K562 (cell line): Measurements from ENCODE around the gene UBE2QL1. TPM values are rescaled to one million over a fixed set of nuclear protein-coding genes. Genes with fewer than 3 reads are reported as not detected.

Source experiments
- ATAC-seq: fragments of 200-7000 bp; cut with Tn5 transposase; 3 replicates; pipeline ENCODE4 v1.9.1; 2020; ENCODE audit warnings: moderate library complexity
- BruUV-seq: library from RNA; stranded (reverse); fragments of 400-500 nt; replicated peaks from 2 replicates; lab custom pipeline; 2021; lab: Mats Ljungman, UMichigan
- CTCF ChIA-PET: fragments of 300-600 bp; formaldehyde crosslinking; extraction: SDS; loops from one replicate; lab custom pipeline; 2021; ENCODE audit warnings: low intra/inter-chr PET ratio; lab: Yijun Ruan, JAX
- POLR2A ChIA-PET: fragments of 300-600, 350-650 bp; sonication (Branson Sonifier 250); formaldehyde crosslinking; extraction: SDS; loops from one replicate; lab custom pipeline; 2021; ENCODE audit warnings: antibody characterized with exemption, inconsistent platforms; lab: Yijun Ruan, JAX
- DNase-seq, 4 experiments: peaks; one replicate each; pipeline versions ENCODE4 v3.0.0 to v3.0.0-alpha.2; 2011 to 2018; ENCODE audit warnings: low spot score in 3 of 4, mixed read lengths in 3 of 4; ENCODE audit errors: extremely low read depth in 1 of 4
- FAIRE-seq: peaks from 2 replicates; lab custom pipeline; 2011; peaks lifted over from hg19 to GRCh38; lab: Jason Lieb, UNC
- H2AFZ ChIP-seq: 2 replicates; pipeline ENCODE4 v1.6.0; 2011; ENCODE audit warnings: low read depth, low read length, control low read depth, inconsistent platforms
- H3K27ac ChIP-seq: fragments of 200-600 bp; 3 replicates; pipeline ENCODE4 v1.8.0; 2011; ENCODE audit warnings: low read depth, mild to moderate bottlenecking, control low read depth, inconsistent platforms, low read length, moderate library complexity, mixed read lengths; ENCODE audit errors: extremely low read depth
- H3K27me3 ChIP-seq, 2 experiments: fragments of 300-600 bp in 1 of 2; 2 replicates in 1 of 2; 3 replicates in 1 of 2; pipeline versions ENCODE4 v1.6.0 to v1.8.0; 2011; ENCODE audit warnings: inconsistent platforms in 2 of 2, low read length in 2 of 2, mild to moderate bottlenecking in 1 of 2, mixed read lengths in 1 of 2, moderate library complexity in 1 of 2; ENCODE audit not compliant: control insufficient read depth in 2 of 2, insufficient read depth in 2 of 2
- H3K36me3 ChIP-seq: fragments of 300-600 bp; 3 replicates; pipeline ENCODE4 v1.8.0; 2011; ENCODE audit warnings: mild to moderate bottlenecking, low read length, inconsistent platforms; ENCODE audit not compliant: control insufficient read depth, insufficient read depth
- H3K4me1 ChIP-seq, 2 experiments: fragments of 200-600 bp in 1 of 2; replicated peaks in 1 of 2; 2 replicates in 1 of 2; 3 replicates in 1 of 2; pipeline versions ENCODE4 v1.5.1 to v1.8.0; 2011; ENCODE audit warnings: inconsistent platforms in 2 of 2, low read length in 2 of 2, mild to moderate bottlenecking in 1 of 2, mixed read lengths in 1 of 2, moderate library complexity in 1 of 2; ENCODE audit not compliant: control insufficient read depth in 2 of 2, insufficient read depth in 2 of 2
- H3K4me2 ChIP-seq: 2 replicates; pipeline ENCODE4 v1.6.1; 2011; ENCODE audit warnings: low read length, control low read depth, inconsistent platforms, mixed read lengths; ENCODE audit not compliant: insufficient read depth
- H3K4me3 ChIP-seq: fragments of 200-600 bp; sonication (generic), shearing (Covaris generic); 2 replicates; pipeline ENCODE4 v1.5.1; 2016; ENCODE audit warnings: control low read depth, inconsistent platforms
- H3K79me2 ChIP-seq: fragments of 200-600 bp; 3 replicates; pipeline ENCODE4 v1.8.0; 2011; ENCODE audit warnings: low read length, inconsistent platforms; ENCODE audit not compliant: control insufficient read depth, insufficient read depth
- H3K9ac ChIP-seq, 2 experiments: 2 replicates each; pipeline versions ENCODE4 v1.6.0 to v1.6.1; 2011; ENCODE audit warnings: low read depth in 2 of 2, low read length in 2 of 2, control low read depth in 1 of 2, inconsistent platforms in 1 of 2, mild to moderate bottlenecking in 1 of 2, mixed read lengths in 1 of 2; ENCODE audit not compliant: insufficient read depth in 1 of 2
- H3K9me1 ChIP-seq: one replicate; pipeline ENCODE4 v1.6.0; 2011; ENCODE audit warnings: inconsistent platforms, mild to moderate bottlenecking, low read length, moderate library complexity; ENCODE audit not compliant: control insufficient read depth, insufficient read depth
- H3K9me3 ChIP-seq: replicated peaks from 2 replicates; pipeline ENCODE4 v1.5.1; 2011; ENCODE audit warnings: low read depth, low read length, inconsistent platforms; ENCODE audit not compliant: control insufficient read depth, insufficient read depth
- H4K20me1 ChIP-seq: replicated peaks from 2 replicates; pipeline ENCODE4 v1.6.1; 2011; ENCODE audit warnings: low read length, inconsistent platforms, mixed read lengths; ENCODE audit not compliant: control insufficient read depth, insufficient read depth
- COPS2 ChIP-seq: fragments of 450-650 bp; conservative IDR thresholded peaks from 2 replicates; pipeline ENCODE4 v1.6.1; 2016; ENCODE audit warnings: mild to moderate bottlenecking, moderate library complexity
- KDM1A ChIP-seq, 2 experiments: fragments of 450-650 bp; IDR thresholded peaks; 2 replicates each; pipeline ENCODE4 v1.6.1; 2016; ENCODE audit warnings: mild to moderate bottlenecking in 2 of 2
- KDM4B ChIP-seq, 2 experiments: fragments of 450-650 bp in 1 of 2; sonication (generic) in 1 of 2; IDR thresholded peaks; 2 replicates each; pipeline ENCODE4 v1.6.1; 2016 to 2017; ENCODE audit warnings: borderline replicate concordance in 2 of 2, antibody characterized with exemption in 1 of 2, low read depth in 1 of 2, mild to moderate bottlenecking in 1 of 2
- MYNN ChIP-seq, 2 experiments: sonication (generic); formaldehyde crosslinking in 1 of 2; IDR thresholded peaks; 2 replicates each; pipeline versions ENCODE4 v1.5.0 to v1.6.1; 2016 to 2020; ENCODE audit warnings: antibody characterized with exemption in 1 of 2, missing genetic modification reagents in 1 of 2
- PRPF4 ChIP-seq: fragments of 200-400 bp; formaldehyde crosslinking; IDR thresholded peaks from one replicate; pipeline ENCODE4 v1.6.1; 2017; ENCODE audit warnings: low read length, low read depth, mild to moderate bottlenecking; ENCODE audit not compliant: insufficient read depth, poor library complexity, severe bottlenecking
- SP2 ChIP-seq: IDR thresholded peaks from 2 replicates; pipeline ENCODE4 v1.6.1; 2011; ENCODE audit warnings: mild to moderate bottlenecking, low read depth, low read length, moderate library complexity; ENCODE audit not compliant: poor library complexity, severe bottlenecking; ENCODE audit errors: extremely low read depth
- TBL1XR1 ChIP-seq, 2 experiments: IDR thresholded peaks; 2 replicates each; pipeline ENCODE4 v1.6.1; 2012; ENCODE audit warnings: improper control_type of control experiment in 2 of 2, low read length in 2 of 2, mild to moderate bottlenecking in 1 of 2
- TFAM ChIP-seq: fragments of 250-450 bp; sonication (Bioruptor Pico); conservative IDR thresholded peaks from 2 replicates; pipeline ENCODE4 v1.5.0; 2021; ENCODE audit warnings: mild to moderate bottlenecking, moderate library complexity
- ZNF282 ChIP-seq: sonication (generic); formaldehyde crosslinking; IDR thresholded peaks from 2 replicates; pipeline ENCODE4 v1.8.1; 2023; ENCODE audit warnings: missing genetic modification reagents
- WGBS: fragments of 100-300 bp; shearing (Covaris generic); methylation state at CpG from one replicate; pipeline ENCODE4 v1.1.6; 2016; ENCODE audit warnings: low coverage, mixed read lengths; ENCODE audit not compliant: insufficient coverage; ENCODE audit errors: missing lambda C conversion rate; 5-methylcytosine and 5-hydroxymethylcytosine counted together
- in situ Hi-C: fragments of 300-500 bp; cut with MboI; formaldehyde crosslinking; loops from 4 replicates; pipeline ENCODE4 v1.15.0; 2018; ENCODE audit warnings: inconsistent platforms, mixed read lengths
- intact Hi-C: fragments of 100-400 bp; cut with micrococcal nuclease; formaldehyde crosslinking; loops from 2 replicates; pipeline ENCODE4 v1.14.2; 2022
- polyA plus RNA-seq, 8 experiments: library from polyadenylated mRNA; depleted of rRNA in 4 of 8; stranded (reverse) in 5 of 8; unstranded in 3 of 8; fragments of >200 nt; fragmentation: Nextera tagmentation in 2 of 8; fragmentation: Illumina TruSeq in 1 of 8; extraction: Ambion mirVana in 2 of 8; extraction: Trizol in 1 of 8; gene quantifications; 2 replicates each; pipeline versions ENCODE4 v1.2.1 to v1.2.3, GENCODE V29; 2011 to 2014; ENCODE audit warnings: inconsistent platforms in 1 of 8, missing spikeins in 1 of 8
- total RNA-seq, 7 experiments: library from RNA; depleted of rRNA in 6 of 7; stranded (reverse); fragments of >200 nt in 6 of 7; fragmentation: Illumina TruSeq in 2 of 7; extraction: Trizol in 2 of 7; gene quantifications; 2 replicates each; pipeline versions ENCODE4 v1.2.1 to v1.2.3, GENCODE V29; 2011 to 2021; ENCODE audit warnings: low replicate concordance in 1 of 7
- TF ChIP-seq, protein P1 (sequence below): sonication (generic); formaldehyde crosslinking; IDR thresholded peaks from 2 replicates; pipeline ENCODE4 v1.8.0; 2023; ENCODE audit warnings: missing genetic modification reagents, mild to moderate bottlenecking, borderline replicate concordance
- TF ChIP-seq, protein P2 (sequence below): fragments of 450-650 bp; IDR thresholded peaks from 2 replicates; pipeline ENCODE4 v1.6.1; 2016; ENCODE audit warnings: mild to moderate bottlenecking
- TF ChIP-seq, protein P3 (sequence below), 2 experiments: fragments of 450-650 bp in 1 of 2; sonication (generic) in 1 of 2; formaldehyde crosslinking; conservative IDR thresholded peaks; 2 replicates each; pipeline versions ENCODE4 v1.4.0 to v1.8.1; 2020 to 2022; ENCODE audit warnings: mild to moderate bottlenecking in 1 of 2, missing genetic modification reagents in 1 of 2
- TF ChIP-seq, protein P4 (sequence below): fragments of 250-450 bp; sonication (Bioruptor Pico); IDR thresholded peaks from 2 replicates; pipeline ENCODE4 v1.6.1; 2021; ENCODE audit warnings: mild to moderate bottlenecking

UBE2QL1 gene
- total and polyA plus RNA-seq, 9 of the 15 experiments (the other 6 are each of a cell fraction or from before 2014, with no cell fraction given) = not detected

DNA sequence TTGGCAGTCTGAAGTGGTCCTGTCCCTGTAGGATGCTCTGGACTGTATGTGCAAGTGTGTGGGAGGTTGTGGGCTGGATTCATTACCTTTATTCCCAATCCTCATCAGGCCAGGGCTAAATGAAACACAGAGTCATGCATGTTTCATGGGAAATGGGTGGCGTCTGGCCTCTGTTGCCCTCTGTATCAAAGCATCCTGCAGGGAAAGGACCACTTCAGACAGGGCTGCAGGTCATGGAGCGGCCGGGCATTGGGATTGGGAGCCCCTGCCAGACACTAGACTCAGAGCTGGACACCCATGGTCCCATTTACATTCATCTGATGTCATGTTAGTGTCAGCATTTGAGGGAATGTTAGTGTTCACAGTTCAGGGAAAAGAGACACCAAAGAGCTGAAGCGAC, 53.8 kb downstream of the UBE2QL1 start:
- no peak overlapping the region for H3K27ac ChIP-seq
- H3K9me1 ChIP-seq = no peaks in the 10 kb centered on the region
- FAIRE-seq = peak; percentile 35
- no peak overlapping the region for H2AFZ ChIP-seq
- no peak overlapping the region for H3K4me2 ChIP-seq
- H4K20me1 ChIP-seq = no peaks in the 10 kb centered on the region; the same call in 1 of the 2 replicates
- intact Hi-C loops = no loop called here
- ChIA-PET CTCF (no interaction called here), POLR2A (interaction anchor here (0.7 kb wide), 1 partner anchor 1243 kb away, joined by 3 read pairs; no protein-coding TSS in a partner anchor)
- no peaks in the 10 kb centered on the region for H3K4me1 ChIP-seq
- no peak for ATAC-seq
- in situ Hi-C loops = no loop called here
- no TSS peak for BruUV-seq
- no peak overlapping the region for H3K4me3 ChIP-seq
- DNase-seq = no peak
- H3K79me2 ChIP-seq = no peaks in the 10 kb centered on the region
- WGBS = 0% methylated on average over 4 of the region's 4 CpGs
- H3K9me3 ChIP-seq = no peaks in the 10 kb centered on the region
- no peak overlapping the region for H3K9ac ChIP-seq
- peaks cover 14 to 35% of the 10 kb centered on the region in 2 experiments for H3K27me3 ChIP-seq
- no peaks in the 10 kb centered on the region for H3K36me3 ChIP-seq
- TF ChIP-seq, protein P1, sequence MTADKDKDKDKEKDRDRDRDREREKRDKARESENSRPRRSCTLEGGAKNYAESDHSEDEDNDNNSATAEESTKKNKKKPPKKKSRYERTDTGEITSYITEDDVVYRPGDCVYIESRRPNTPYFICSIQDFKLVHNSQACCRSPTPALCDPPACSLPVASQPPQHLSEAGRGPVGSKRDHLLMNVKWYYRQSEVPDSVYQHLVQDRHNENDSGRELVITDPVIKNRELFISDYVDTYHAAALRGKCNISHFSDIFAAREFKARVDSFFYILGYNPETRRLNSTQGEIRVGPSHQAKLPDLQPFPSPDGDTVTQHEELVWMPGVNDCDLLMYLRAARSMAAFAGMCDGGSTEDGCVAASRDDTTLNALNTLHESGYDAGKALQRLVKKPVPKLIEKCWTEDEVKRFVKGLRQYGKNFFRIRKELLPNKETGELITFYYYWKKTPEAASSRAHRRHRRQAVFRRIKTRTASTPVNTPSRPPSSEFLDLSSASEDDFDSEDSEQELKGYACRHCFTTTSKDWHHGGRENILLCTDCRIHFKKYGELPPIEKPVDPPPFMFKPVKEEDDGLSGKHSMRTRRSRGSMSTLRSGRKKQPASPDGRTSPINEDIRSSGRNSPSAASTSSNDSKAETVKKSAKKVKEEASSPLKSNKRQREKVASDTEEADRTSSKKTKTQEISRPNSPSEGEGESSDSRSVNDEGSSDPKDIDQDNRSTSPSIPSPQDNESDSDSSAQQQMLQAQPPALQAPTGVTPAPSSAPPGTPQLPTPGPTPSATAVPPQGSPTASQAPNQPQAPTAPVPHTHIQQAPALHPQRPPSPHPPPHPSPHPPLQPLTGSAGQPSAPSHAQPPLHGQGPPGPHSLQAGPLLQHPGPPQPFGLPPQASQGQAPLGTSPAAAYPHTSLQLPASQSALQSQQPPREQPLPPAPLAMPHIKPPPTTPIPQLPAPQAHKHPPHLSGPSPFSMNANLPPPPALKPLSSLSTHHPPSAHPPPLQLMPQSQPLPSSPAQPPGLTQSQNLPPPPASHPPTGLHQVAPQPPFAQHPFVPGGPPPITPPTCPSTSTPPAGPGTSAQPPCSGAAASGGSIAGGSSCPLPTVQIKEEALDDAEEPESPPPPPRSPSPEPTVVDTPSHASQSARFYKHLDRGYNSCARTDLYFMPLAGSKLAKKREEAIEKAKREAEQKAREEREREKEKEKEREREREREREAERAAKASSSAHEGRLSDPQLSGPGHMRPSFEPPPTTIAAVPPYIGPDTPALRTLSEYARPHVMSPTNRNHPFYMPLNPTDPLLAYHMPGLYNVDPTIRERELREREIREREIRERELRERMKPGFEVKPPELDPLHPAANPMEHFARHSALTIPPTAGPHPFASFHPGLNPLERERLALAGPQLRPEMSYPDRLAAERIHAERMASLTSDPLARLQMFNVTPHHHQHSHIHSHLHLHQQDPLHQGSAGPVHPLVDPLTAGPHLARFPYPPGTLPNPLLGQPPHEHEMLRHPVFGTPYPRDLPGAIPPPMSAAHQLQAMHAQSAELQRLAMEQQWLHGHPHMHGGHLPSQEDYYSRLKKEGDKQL (CRISPR knock-in tag) = no peak
- no peak for TF ChIP-seq TFAM (CRISPR knock-in tag)
- no peak for TF ChIP-seq ZNF282 (CRISPR knock-in tag)
- TF ChIP-seq, protein P2, sequence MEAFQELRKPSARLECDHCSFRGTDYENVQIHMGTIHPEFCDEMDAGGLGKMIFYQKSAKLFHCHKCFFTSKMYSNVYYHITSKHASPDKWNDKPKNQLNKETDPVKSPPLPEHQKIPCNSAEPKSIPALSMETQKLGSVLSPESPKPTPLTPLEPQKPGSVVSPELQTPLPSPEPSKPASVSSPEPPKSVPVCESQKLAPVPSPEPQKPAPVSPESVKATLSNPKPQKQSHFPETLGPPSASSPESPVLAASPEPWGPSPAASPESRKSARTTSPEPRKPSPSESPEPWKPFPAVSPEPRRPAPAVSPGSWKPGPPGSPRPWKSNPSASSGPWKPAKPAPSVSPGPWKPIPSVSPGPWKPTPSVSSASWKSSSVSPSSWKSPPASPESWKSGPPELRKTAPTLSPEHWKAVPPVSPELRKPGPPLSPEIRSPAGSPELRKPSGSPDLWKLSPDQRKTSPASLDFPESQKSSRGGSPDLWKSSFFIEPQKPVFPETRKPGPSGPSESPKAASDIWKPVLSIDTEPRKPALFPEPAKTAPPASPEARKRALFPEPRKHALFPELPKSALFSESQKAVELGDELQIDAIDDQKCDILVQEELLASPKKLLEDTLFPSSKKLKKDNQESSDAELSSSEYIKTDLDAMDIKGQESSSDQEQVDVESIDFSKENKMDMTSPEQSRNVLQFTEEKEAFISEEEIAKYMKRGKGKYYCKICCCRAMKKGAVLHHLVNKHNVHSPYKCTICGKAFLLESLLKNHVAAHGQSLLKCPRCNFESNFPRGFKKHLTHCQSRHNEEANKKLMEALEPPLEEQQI = no peak
- TF ChIP-seq MYNN (IDR thresholded peaks at IDR 0.05) = no peak
- TF ChIP-seq MYNN (CRISPR knock-in tag; IDR thresholded peaks at IDR 0.05) = no peak
- no peak for TF ChIP-seq KDM1A (IDR thresholded peaks at IDR 0.05)
- no peak for TF ChIP-seq TBL1XR1 (IDR thresholded peaks at IDR 0.05; ENCODE audit: low read length in 2 of 2)
- TF ChIP-seq, protein P3, sequence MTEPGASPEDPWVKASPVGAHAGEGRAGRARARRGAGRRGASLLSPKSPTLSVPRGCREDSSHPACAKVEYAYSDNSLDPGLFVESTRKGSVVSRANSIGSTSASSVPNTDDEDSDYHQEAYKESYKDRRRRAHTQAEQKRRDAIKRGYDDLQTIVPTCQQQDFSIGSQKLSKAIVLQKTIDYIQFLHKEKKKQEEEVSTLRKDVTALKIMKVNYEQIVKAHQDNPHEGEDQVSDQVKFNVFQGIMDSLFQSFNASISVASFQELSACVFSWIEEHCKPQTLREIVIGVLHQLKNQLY (CRISPR knock-in tag; conservative IDR thresholded peaks at IDR 0.05) = no peak
- no peak for TF ChIP-seq SP2
- TF ChIP-seq KDM4B (IDR thresholded peaks at IDR 0.05; ENCODE audit: borderline replicate concordance in 2 of 2, low read depth in 1 of 2) = no peak
- TF ChIP-seq PRPF4 = no peak
- TF ChIP-seq, protein P4, sequence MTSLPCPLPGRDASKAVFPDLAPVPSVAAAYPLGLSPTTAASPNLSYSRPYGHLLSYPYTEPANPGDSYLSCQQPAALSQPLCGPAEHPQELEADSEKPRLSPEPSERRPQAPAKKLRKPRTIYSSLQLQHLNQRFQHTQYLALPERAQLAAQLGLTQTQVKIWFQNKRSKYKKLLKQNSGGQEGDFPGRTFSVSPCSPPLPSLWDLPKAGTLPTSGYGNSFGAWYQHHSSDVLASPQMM (CRISPR knock-in tag) = no peak
- TF ChIP-seq COPS2 = no peak
